Progenitor cell of endocrine pancreas (in vitro differentiated cells): ENCODE measurements around the gene SKA2. TPM values are rescaled to one million over a fixed set of nuclear protein-coding genes. Genes with fewer than 3 reads are reported as not detected.

Experiments used
- DNase-seq: peaks from one replicate; pipeline ENCODE4 v3.0.0; 2021; ENCODE audit warnings: low spot score; ENCODE audit not compliant: unreplicated experiment
- H3K27ac Mint-ChIP-seq: 2 replicates; pipeline ENCODE4 v1.8.0; 2021; ENCODE audit warnings: mild to moderate bottlenecking, moderate library complexity, mixed read lengths
- H3K27me3 Mint-ChIP-seq: 2 replicates; pipeline ENCODE4 v1.8.0; 2021; ENCODE audit warnings: mixed read lengths
- H3K36me3 Mint-ChIP-seq: 2 replicates; pipeline ENCODE4 v1.8.0; 2022; ENCODE audit warnings: mixed read lengths; ENCODE audit not compliant: insufficient read depth
- H3K4me1 Mint-ChIP-seq: 2 replicates; pipeline ENCODE4 v1.8.0; 2021; ENCODE audit warnings: low read depth, mixed read lengths
- H3K4me3 Mint-ChIP-seq: 2 replicates; pipeline ENCODE4 v1.8.0; 2021; ENCODE audit warnings: low read depth, mild to moderate bottlenecking, moderate library complexity, mixed read lengths
- H3K9me3 Mint-ChIP-seq: 2 replicates; pipeline ENCODE4 v1.8.0; 2021; ENCODE audit warnings: low read depth, mixed read lengths
- total RNA-seq: library from RNA; stranded (reverse); gene quantifications from 2 replicates; pipeline ENCODE4 v1.2.1, GENCODE V29; 2021
- TF ChIP-seq, protein P1 (sequence below): fragments of 200-600 bp; sonication (generic); IDR thresholded peaks from one replicate; pipeline ENCODE4 v1.5.0; 2021; ENCODE audit warnings: antibody characterized with exemption, mild to moderate bottlenecking; ENCODE audit not compliant: unreplicated experiment

SKA2 gene
- total RNA-seq, 1 donor from 2014 or later: 61.6 TPM

- Mint-ChIP-seq H3K27ac (no peak overlapping the region), H3K27me3 (no peaks in the 10 kb centered on the region), H3K36me3 (peaks cover 10% of the 10 kb centered on the region), H3K4me3 (no peak overlapping the region), H3K9me3 (no peaks in the 10 kb centered on the region), H3K4me1 (no peaks in the 10 kb centered on the region)
- TF ChIP-seq, protein P1, sequence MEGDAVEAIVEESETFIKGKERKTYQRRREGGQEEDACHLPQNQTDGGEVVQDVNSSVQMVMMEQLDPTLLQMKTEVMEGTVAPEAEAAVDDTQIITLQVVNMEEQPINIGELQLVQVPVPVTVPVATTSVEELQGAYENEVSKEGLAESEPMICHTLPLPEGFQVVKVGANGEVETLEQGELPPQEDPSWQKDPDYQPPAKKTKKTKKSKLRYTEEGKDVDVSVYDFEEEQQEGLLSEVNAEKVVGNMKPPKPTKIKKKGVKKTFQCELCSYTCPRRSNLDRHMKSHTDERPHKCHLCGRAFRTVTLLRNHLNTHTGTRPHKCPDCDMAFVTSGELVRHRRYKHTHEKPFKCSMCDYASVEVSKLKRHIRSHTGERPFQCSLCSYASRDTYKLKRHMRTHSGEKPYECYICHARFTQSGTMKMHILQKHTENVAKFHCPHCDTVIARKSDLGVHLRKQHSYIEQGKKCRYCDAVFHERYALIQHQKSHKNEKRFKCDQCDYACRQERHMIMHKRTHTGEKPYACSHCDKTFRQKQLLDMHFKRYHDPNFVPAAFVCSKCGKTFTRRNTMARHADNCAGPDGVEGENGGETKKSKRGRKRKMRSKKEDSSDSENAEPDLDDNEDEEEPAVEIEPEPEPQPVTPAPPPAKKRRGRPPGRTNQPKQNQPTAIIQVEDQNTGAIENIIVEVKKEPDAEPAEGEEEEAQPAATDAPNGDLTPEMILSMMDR: no peak
- DNase-seq: no peak
Measured at GRCh38 chr17:59074494-59074893, 80.5 kb downstream of the SKA2 start.

GRCh38 chr17:59073972-59074371 lies 81.0 kb downstream of the SKA2 start:
- no peak for DNase-seq
- Mint-ChIP-seq H3K27ac (no peak overlapping the region), H3K36me3 (peaks cover 9% of the 10 kb centered on the region), H3K9me3 (no peaks in the 10 kb centered on the region), H3K27me3 (no peaks in the 10 kb centered on the region), H3K4me3 (no peak overlapping the region), H3K4me1 (no peaks in the 10 kb centered on the region)
- TF ChIP-seq, protein P1: no peak

DNA sequence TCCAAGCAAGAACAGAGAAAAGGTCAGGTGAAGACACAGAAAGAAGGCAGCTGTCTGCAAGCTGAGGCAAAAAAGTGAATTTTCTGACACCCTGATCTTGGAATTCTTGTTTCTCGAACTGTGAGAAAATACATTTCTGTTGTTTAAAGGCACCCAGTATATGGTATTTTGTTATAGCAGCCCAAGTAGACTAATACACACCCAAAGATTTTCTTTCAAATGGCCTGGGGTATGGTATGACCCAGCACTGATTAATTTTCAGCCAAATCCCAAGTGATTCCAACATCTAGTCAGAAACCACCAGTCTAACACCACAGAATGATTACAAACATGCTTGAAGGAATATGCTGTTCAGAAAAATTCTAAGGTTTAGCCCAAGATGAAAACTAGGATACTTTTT lies 85.1 kb downstream of the SKA2 start:
- no peak overlapping the region for H3K27ac Mint-ChIP-seq
- DNase-seq: no peak
- no peak overlapping the region for H3K4me3 Mint-ChIP-seq
- no peaks in the 10 kb centered on the region for H3K9me3 Mint-ChIP-seq
- H3K4me1 Mint-ChIP-seq: no peaks in the 10 kb centered on the region
- TF ChIP-seq, protein P1: no peak
- no peaks in the 10 kb centered on the region for H3K27me3 Mint-ChIP-seq
- peaks cover 11% of the 10 kb centered on the region for H3K36me3 Mint-ChIP-seq

GRCh38 chr17:59067756-59068155 lies 87.2 kb downstream of the SKA2 start:
- Mint-ChIP-seq H3K36me3 (peaks cover 9% of the 10 kb centered on the region), H3K4me1 (no peaks in the 10 kb centered on the region), H3K9me3 (no peaks in the 10 kb centered on the region), H3K4me3 (no peak overlapping the region), H3K27ac (no peak overlapping the region), H3K27me3 (no peaks in the 10 kb centered on the region)
- DNase-seq: no peak
- TF ChIP-seq, protein P1: no peak

DNA sequence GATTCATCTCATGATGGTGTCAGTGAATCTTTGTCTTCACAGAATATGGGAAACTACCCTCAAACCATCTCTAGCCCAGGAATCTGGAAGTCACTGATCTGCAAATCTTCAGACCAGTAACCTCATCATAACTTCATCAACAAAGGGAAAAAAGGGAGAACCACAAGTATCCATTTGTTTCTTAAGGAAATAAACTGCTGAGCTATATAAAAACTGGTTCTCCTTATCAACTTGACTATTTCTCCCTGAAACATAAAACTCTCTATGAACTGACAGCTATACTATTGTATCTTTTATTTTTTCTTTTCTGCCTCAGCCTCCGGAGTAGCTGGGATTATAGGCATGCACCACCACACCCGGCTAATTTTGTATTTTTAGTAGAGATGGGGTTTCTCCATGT lies 87.6 kb downstream of the SKA2 start:
- Mint-ChIP-seq H3K27me3 (no peaks in the 10 kb centered on the region), H3K27ac (no peak overlapping the region), H3K4me3 (no peak overlapping the region), H3K9me3 (no peaks in the 10 kb centered on the region), H3K4me1 (no peaks in the 10 kb centered on the region), H3K36me3 (peaks cover 9% of the 10 kb centered on the region)
- no peak for DNase-seq
- TF ChIP-seq, protein P1: no peak

DNA sequence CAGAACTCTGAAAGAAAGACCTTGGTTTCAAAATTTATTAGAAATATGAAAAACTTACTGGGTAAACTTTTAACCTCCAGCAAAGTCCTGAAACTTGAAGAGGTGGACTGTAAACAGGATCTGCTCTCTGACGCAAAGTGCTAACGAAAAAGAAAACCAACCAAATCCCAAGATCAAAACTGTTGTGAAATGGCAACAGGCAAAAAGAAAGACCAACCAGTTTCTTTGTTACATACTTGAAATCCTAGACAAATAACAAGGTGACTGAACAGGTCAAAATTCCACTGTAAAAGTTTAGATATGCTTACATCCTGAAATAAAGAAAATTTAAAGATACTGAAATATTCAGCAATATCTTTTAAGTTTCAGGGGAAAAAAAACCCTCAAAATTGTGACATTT lies 92.5 kb downstream of the SKA2 start:
- Mint-ChIP-seq H3K9me3 (no peaks in the 10 kb centered on the region), H3K27ac (no peak overlapping the region), H3K36me3 (peaks cover 17% of the 10 kb centered on the region), H3K4me3 (no peak overlapping the region), H3K27me3 (no peaks in the 10 kb centered on the region), H3K4me1 (no peaks in the 10 kb centered on the region)
- DNase-seq: no peak
- TF ChIP-seq, protein P1: no peak
